Sigmoid colon (tissue), 4 donors: ENCODE measurements around the gene RTTN.

Experiments
- EP300 ChIP-seq, 4 donors: sonication (generic); formaldehyde crosslinking; IDR thresholded peaks; one replicate each; pipeline ENCODE4 v1.6.1; 2017; ENCODE audit warnings: antibody characterized with exemption in 4 of 4
- POLR2A ChIP-seq, 2 donors: fragments of 450-650 bp; IDR thresholded peaks; one replicate each; pipeline ENCODE4 v1.6.1; 2016; ENCODE audit warnings: antibody characterized with exemption in 2 of 2, mild to moderate bottlenecking in 2 of 2, moderate library complexity in 2 of 2
- POLR2AphosphoS5 ChIP-seq, 4 donors: sonication (generic); formaldehyde crosslinking; IDR thresholded peaks; one replicate each; pipeline ENCODE4 v1.6.1; 2017; ENCODE audit warnings: antibody characterized with exemption in 4 of 4
- TF ChIP-seq, protein P1 (sequence below), 4 experiments: fragments of 450-650 bp in 3 of 4; fragments of 200-600 bp in 1 of 4; IDR thresholded peaks; one replicate each; pipeline ENCODE4 v1.5.1; 2016 to 2019; ENCODE audit warnings: antibody characterized with exemption in 4 of 4, mild to moderate bottlenecking in 3 of 4, moderate library complexity in 2 of 4

DNA sequence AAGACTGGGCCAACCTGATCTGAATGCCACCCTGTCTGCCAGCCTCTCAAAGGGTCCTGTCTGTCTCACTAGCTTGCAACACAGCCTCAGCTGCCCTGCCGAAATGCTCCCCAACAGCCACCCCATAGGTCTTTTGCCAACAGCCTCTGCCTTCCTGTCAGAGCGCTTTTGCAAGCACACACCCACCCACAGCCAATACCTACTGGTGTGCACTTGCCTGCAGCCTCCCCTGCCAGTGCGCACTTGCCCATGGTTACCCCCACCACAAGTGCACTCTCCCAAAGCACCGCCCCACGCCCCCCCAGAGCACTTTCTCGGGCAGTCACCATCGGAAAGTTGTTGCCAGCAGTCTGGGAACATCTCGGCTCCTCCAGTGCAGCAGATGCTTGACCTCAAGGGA lies 48.6 kb downstream of the RTTN start:
- TF ChIP-seq, protein P1, sequence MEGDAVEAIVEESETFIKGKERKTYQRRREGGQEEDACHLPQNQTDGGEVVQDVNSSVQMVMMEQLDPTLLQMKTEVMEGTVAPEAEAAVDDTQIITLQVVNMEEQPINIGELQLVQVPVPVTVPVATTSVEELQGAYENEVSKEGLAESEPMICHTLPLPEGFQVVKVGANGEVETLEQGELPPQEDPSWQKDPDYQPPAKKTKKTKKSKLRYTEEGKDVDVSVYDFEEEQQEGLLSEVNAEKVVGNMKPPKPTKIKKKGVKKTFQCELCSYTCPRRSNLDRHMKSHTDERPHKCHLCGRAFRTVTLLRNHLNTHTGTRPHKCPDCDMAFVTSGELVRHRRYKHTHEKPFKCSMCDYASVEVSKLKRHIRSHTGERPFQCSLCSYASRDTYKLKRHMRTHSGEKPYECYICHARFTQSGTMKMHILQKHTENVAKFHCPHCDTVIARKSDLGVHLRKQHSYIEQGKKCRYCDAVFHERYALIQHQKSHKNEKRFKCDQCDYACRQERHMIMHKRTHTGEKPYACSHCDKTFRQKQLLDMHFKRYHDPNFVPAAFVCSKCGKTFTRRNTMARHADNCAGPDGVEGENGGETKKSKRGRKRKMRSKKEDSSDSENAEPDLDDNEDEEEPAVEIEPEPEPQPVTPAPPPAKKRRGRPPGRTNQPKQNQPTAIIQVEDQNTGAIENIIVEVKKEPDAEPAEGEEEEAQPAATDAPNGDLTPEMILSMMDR (IDR thresholded peaks at IDR 0.05): no peak
- TF ChIP-seq POLR2A (IDR thresholded peaks at IDR 0.05): no peak
- no peak for TF ChIP-seq POLR2AphosphoS5 (IDR thresholded peaks at IDR 0.05)
- no peak for TF ChIP-seq EP300 (IDR thresholded peaks at IDR 0.05)
